IMR-90 (cell line): Measurements from ENCODE around the gene EDDM13. TPM values are rescaled to one million over a fixed set of nuclear protein-coding genes. Genes with fewer than 3 reads are reported as not detected.

Experiments used
- ATAC-seq: fragments of 200-7000 bp; cut with Tn5 transposase; 2 replicates; pipeline ENCODE4 v1.9.1; 2020; ENCODE audit warnings: low read depth, mild to moderate bottlenecking, moderate library complexity
- BruUV-seq: library from RNA; stranded (reverse); fragments of 400-500 nt; replicated peaks from 2 replicates; lab custom pipeline; 2021; lab: Mats Ljungman, UMichigan
- CTCF ChIA-PET: fragments of 300-600 bp; formaldehyde crosslinking; extraction: SDS; loops from one replicate; lab custom pipeline; 2021; ENCODE audit warnings: antibody characterized with exemption; lab: Yijun Ruan, JAX
- POLR2A ChIA-PET: fragments of 300-600 bp; sonication (Branson Sonifier 250); formaldehyde crosslinking; loops from one replicate; lab custom pipeline; 2022; ENCODE audit warnings: antibody characterized with exemption; ENCODE audit not compliant: unreplicated experiment; lab: Charles Lee
- DNase-seq: peaks from one replicate; pipeline ENCODE4 v3.0.0; 2013
- H2AFZ ChIP-seq: replicated peaks from 2 replicates; pipeline ENCODE3; 2013; ENCODE audit warnings: low read length, mild to moderate bottlenecking; ENCODE audit not compliant: poor library complexity
- H2AK5ac ChIP-seq: 2 replicates; pipeline ENCODE4 v1.6.1; 2013; ENCODE audit warnings: low read depth, low read length, inconsistent platforms
- H2AK9ac ChIP-seq: replicated peaks from 2 replicates; pipeline ENCODE3; 2013; ENCODE audit warnings: mild to moderate bottlenecking, low read depth, low read length, moderate library complexity; ENCODE audit not compliant: poor library complexity
- H2BK120ac ChIP-seq: 2 replicates; pipeline ENCODE4 v1.6.1; 2013; ENCODE audit warnings: low read depth, low read length, inconsistent platforms
- H2BK15ac ChIP-seq: 3 replicates; pipeline ENCODE4 v1.6.1; 2013; ENCODE audit warnings: low read depth, low read length, inconsistent platforms
- H2BK20ac ChIP-seq: 2 replicates; pipeline ENCODE4 v1.6.1; 2013; ENCODE audit warnings: low read depth, mild to moderate bottlenecking, inconsistent platforms, low read length, moderate library complexity
- H2BK5ac ChIP-seq: 2 replicates; pipeline ENCODE4 v1.6.1; 2013; ENCODE audit warnings: mild to moderate bottlenecking, low read depth, low read length, inconsistent platforms; ENCODE audit not compliant: poor library complexity, severe bottlenecking
- H3K14ac ChIP-seq: replicated peaks from 2 replicates; pipeline ENCODE4 v1.6.1; 2013; ENCODE audit warnings: low read depth, low read length, inconsistent platforms
- H3K18ac ChIP-seq: 2 replicates; pipeline ENCODE4 v1.6.1; 2013; ENCODE audit warnings: low read depth, low read length, control low read depth
- H3K23ac ChIP-seq: 2 replicates; pipeline ENCODE4 v1.6.1; 2013; ENCODE audit warnings: low read depth, low read length, inconsistent platforms
- H3K27ac ChIP-seq: 2 replicates; pipeline ENCODE4 v1.5.1; 2013; ENCODE audit warnings: mild to moderate bottlenecking, control low read depth, low read length; ENCODE audit not compliant: insufficient read depth
- H3K27me3 ChIP-seq: 2 replicates; pipeline ENCODE4 v1.6.1; 2013; ENCODE audit warnings: low read length; ENCODE audit not compliant: control insufficient read depth, insufficient read depth
- H3K36me3 ChIP-seq: 2 replicates; pipeline ENCODE4 v1.6.1; 2013; ENCODE audit warnings: low read length, mixed read lengths; ENCODE audit not compliant: control insufficient read depth, insufficient read depth
- H3K4ac ChIP-seq: 2 replicates; pipeline ENCODE4 v1.6.1; 2013; ENCODE audit warnings: low read depth, low read length, inconsistent platforms
- H3K4me1 ChIP-seq: 2 replicates; pipeline ENCODE4 v1.6.1; 2013; ENCODE audit warnings: low read length, mixed read lengths; ENCODE audit not compliant: control insufficient read depth, insufficient read depth
- H3K4me2 ChIP-seq: 2 replicates; pipeline ENCODE4 v1.6.1; 2013; ENCODE audit warnings: low read depth, mild to moderate bottlenecking, control low read depth, low read length, moderate library complexity
- H3K4me3 ChIP-seq: 2 replicates; pipeline ENCODE4 v1.5.1; 2013; ENCODE audit warnings: low read depth, mild to moderate bottlenecking, control low read depth, low read length, moderate library complexity; ENCODE audit not compliant: insufficient read depth
- H3K56ac ChIP-seq: 2 replicates; pipeline ENCODE4 v1.6.1; 2013; ENCODE audit warnings: low read length, inconsistent platforms; ENCODE audit not compliant: insufficient read depth; ENCODE audit errors: extremely low read depth
- H3K79me1 ChIP-seq, 2 experiments: 2 replicates each; pipeline ENCODE4 v1.6.1; 2013; ENCODE audit warnings: low read length in 2 of 2, inconsistent platforms in 1 of 2, low read depth in 1 of 2
- H3K9ac ChIP-seq: 2 replicates; pipeline ENCODE4 v1.6.1; 2013; ENCODE audit warnings: low read depth, low read length, control low read depth
- H3K9me1 ChIP-seq: 2 replicates; pipeline ENCODE4 v1.6.1; 2013; ENCODE audit warnings: low read length, inconsistent platforms; ENCODE audit not compliant: insufficient read depth
- H3K9me3 ChIP-seq: 2 replicates; pipeline ENCODE4 v1.6.1; 2013; ENCODE audit warnings: low read length; ENCODE audit not compliant: control insufficient read depth, insufficient read depth
- H4K20me1 ChIP-seq: 2 replicates; pipeline ENCODE4 v1.6.1; 2013; ENCODE audit warnings: low read length, inconsistent platforms; ENCODE audit not compliant: insufficient read depth
- H4K5ac ChIP-seq: 2 replicates; pipeline ENCODE4 v1.6.1; 2013; ENCODE audit warnings: mild to moderate bottlenecking, low read depth, low read length, control low read depth
- H4K8ac ChIP-seq, 2 experiments: 2 replicates each; pipeline ENCODE4 v1.6.1; 2013; ENCODE audit warnings: low read depth in 2 of 2, low read length in 2 of 2, control low read depth in 1 of 2, inconsistent platforms in 1 of 2
- H4K91ac ChIP-seq: 2 replicates; pipeline ENCODE4 v1.6.1; 2013; ENCODE audit warnings: low read depth, low read length, inconsistent platforms; ENCODE audit not compliant: insufficient read depth
- CHD1 ChIP-seq: IDR thresholded peaks from 2 replicates; pipeline ENCODE4 v1.6.1; 2012; ENCODE audit warnings: low read depth, low read length, improper control_type of control experiment
- MXI1 ChIP-seq: IDR thresholded peaks from 2 replicates; pipeline ENCODE4 v1.6.1; 2012; ENCODE audit warnings: low read depth, mild to moderate bottlenecking, low read length, moderate library complexity, borderline replicate concordance
- RCOR1 ChIP-seq: IDR thresholded peaks from 2 replicates; pipeline ENCODE4 v1.6.1; 2012; ENCODE audit warnings: mild to moderate bottlenecking, low read length, improper control_type of control experiment; ENCODE audit not compliant: insufficient replicate concordance
- WGBS, 2 experiments: methylation state at CpG; one replicate each; pipeline versions ENCODE4 v1.1.5 to v1.1.7; 2013; ENCODE audit warnings: missing lambda C conversion rate in 2 of 2; ENCODE audit not compliant: insufficient read length in 1 of 2; ENCODE audit errors: extremely low coverage in 2 of 2; 5-methylcytosine and 5-hydroxymethylcytosine counted together
- dilution Hi-C: fragments of 300-500 bp; cut with HindIII; formaldehyde crosslinking; loops from one replicate; pipeline ENCODE4 v1.14.3; 2018; ENCODE audit warnings: low sequenced_read_pairs; ENCODE audit not compliant: unreplicated experiment
- in situ Hi-C: fragments of 300-500 bp; cut with MboI; formaldehyde crosslinking; loops from 3 replicates; pipeline ENCODE4 v1.14.3; 2019; ENCODE audit warnings: low sequenced_read_pairs, inconsistent platforms, mixed read lengths
- intact Hi-C: fragments of 100-400 bp; cut with micrococcal nuclease; formaldehyde crosslinking; loops from 2 replicates; pipeline ENCODE4 v1.10.0; 2022
- polyA plus RNA-seq, 3 experiments: library from polyadenylated mRNA; depleted of rRNA; stranded (reverse); fragments of >200 nt; gene quantifications; 2 replicates each; pipeline ENCODE4 v1.2.3, GENCODE V29; 2012; ENCODE audit warnings: low replicate concordance in 1 of 3
- total RNA-seq: library from RNA; depleted of rRNA; stranded (reverse); fragments of >200 nt; gene quantifications from 2 replicates; pipeline ENCODE4 v1.2.3, GENCODE V29; 2012
- TF ChIP-seq, protein P1 (sequence below): fragments of 150-350 bp; IDR thresholded peaks from 2 replicates; pipeline ENCODE4 v1.6.1; 2016; ENCODE audit warnings: low read depth, mild to moderate bottlenecking, low read length, moderate library complexity, borderline replicate concordance

Gene EDDM13
- total and polyA plus RNA-seq, 2 of the 4 experiments (the other 2 are of a cell fraction): not detected

DNA sequence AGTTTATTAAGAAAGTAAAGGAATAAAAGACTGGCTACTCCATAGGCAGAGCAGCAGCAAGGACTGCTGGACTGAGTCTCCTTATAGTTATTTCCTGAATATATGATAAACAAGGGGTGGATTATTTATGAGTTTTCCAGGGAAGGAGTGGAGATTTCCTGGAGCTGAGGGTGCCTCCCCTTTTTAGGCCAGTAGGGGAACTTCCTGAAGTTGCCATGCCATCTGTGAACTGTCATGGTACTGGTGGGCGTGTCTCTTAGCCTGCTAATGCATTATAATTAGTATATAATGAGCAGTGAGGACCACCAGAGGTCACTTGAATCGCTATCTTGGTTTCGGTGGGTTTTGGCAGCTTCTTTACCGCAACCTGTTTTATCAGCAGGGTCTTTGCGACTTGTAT lies 28.6 kb downstream of the EDDM13 start:
- no peak overlapping the region for H3K14ac ChIP-seq
- no peaks in the 10 kb centered on the region; the same call in 1 of the 2 replicates for H3K4me1 ChIP-seq
- H3K4ac ChIP-seq: no peak overlapping the region
- no peak overlapping the region for H2BK15ac ChIP-seq
- H2BK20ac ChIP-seq: no peak overlapping the region
- in situ Hi-C loops: no loop called here
- no peak overlapping the region for H2AFZ ChIP-seq
- ChIA-PET POLR2A (no interaction called here), CTCF (interaction anchor here (1.9 kb wide), 1 partner anchor 8 kb away, joined by 4 read pairs; no protein-coding TSS in a partner anchor)
- H3K4me3 ChIP-seq: no peak overlapping the region
- H3K27me3 ChIP-seq: no peaks in the 10 kb centered on the region
- no peak overlapping the region for H3K18ac ChIP-seq
- H2BK5ac ChIP-seq: no peak overlapping the region
- H2AK5ac ChIP-seq: no peak overlapping the region
- no peak overlapping the region for H4K5ac ChIP-seq
- no peak overlapping the region for H4K91ac ChIP-seq
- H3K79me1 ChIP-seq: no peaks in the 10 kb centered on the region
- no peaks in the 10 kb centered on the region for H3K9me1 ChIP-seq
- no peak overlapping the region for H3K27ac ChIP-seq
- no peak overlapping the region for H4K8ac ChIP-seq
- no peak overlapping the region for H3K56ac ChIP-seq
- H3K4me2 ChIP-seq: no peak overlapping the region
- BruUV-seq: no TSS peak
- no peak overlapping the region for H2BK120ac ChIP-seq
- intact Hi-C loops: no loop called here
- no CpG with 5 or more reads among the region's 5 CpGs for WGBS, 2 experiments
- peaks cover 7% of the 10 kb centered on the region for H3K36me3 ChIP-seq
- no peak for TF ChIP-seq RCOR1
- TF ChIP-seq MXI1: no peak
- TF ChIP-seq, protein P1, sequence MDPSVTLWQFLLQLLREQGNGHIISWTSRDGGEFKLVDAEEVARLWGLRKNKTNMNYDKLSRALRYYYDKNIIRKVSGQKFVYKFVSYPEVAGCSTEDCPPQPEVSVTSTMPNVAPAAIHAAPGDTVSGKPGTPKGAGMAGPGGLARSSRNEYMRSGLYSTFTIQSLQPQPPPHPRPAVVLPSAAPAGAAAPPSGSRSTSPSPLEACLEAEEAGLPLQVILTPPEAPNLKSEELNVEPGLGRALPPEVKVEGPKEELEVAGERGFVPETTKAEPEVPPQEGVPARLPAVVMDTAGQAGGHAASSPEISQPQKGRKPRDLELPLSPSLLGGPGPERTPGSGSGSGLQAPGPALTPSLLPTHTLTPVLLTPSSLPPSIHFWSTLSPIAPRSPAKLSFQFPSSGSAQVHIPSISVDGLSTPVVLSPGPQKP: no peak
- TF ChIP-seq CHD1: no peak
- DNase-seq (no peak), ATAC-seq (no peak)
- no peaks in the 10 kb centered on the region for H3K9me3 ChIP-seq
- dilution Hi-C loops: no loop called here
- no peak overlapping the region for H3K23ac ChIP-seq
- H2AK9ac ChIP-seq: no peak overlapping the region
- H4K20me1 ChIP-seq: no peaks in the 10 kb centered on the region
- no peak overlapping the region for H3K9ac ChIP-seq
